GM23338 (cell line): ENCODE data around the gene EXOC6. TPM values are rescaled to one million over a fixed set of nuclear protein-coding genes. Genes with fewer than 3 reads are reported as not detected.

Source experiments
- ATAC-seq: fragments of 200-7000 bp; cut with Tn5 transposase; 3 replicates; pipeline ENCODE4 v1.9.1; 2020
- DNase-seq: peaks from one replicate; pipeline ENCODE4 v3.0.0-alpha.2; 2015; ENCODE audit warnings: low spot score
- H2AFZ ChIP-seq: fragments of 200-600 bp; sonication (generic); 2 replicates; pipeline ENCODE4 v1.8.0; 2016; ENCODE audit warnings: antibody characterized with exemption, mild to moderate bottlenecking, moderate library complexity
- H3F3A ChIP-seq: fragments of 200-600 bp; sonication (generic); replicated peaks from 2 replicates; pipeline ENCODE4 v1.8.0; 2017; ENCODE audit warnings: antibody characterized with exemption, mixed run types, low read depth
- H3K27ac ChIP-seq: fragments of 200-600 bp; sonication (generic); 2 replicates; pipeline ENCODE4 v1.6.1; 2016; ENCODE audit warnings: low read depth
- H3K27me3 ChIP-seq: fragments of 200-600 bp; sonication (generic); 2 replicates; pipeline ENCODE4 v1.8.0; 2016; ENCODE audit warnings: mild to moderate bottlenecking, mixed run types, moderate library complexity; ENCODE audit not compliant: insufficient read depth
- H3K36me3 ChIP-seq: fragments of 200-600 bp; sonication (generic); 2 replicates; pipeline ENCODE4 v1.8.0; 2016; ENCODE audit warnings: mild to moderate bottlenecking; ENCODE audit not compliant: insufficient read depth
- H3K4me1 ChIP-seq: fragments of 200-600 bp; sonication (generic); 2 replicates; pipeline ENCODE4 v1.8.0; 2016; ENCODE audit warnings: mild to moderate bottlenecking, moderate library complexity; ENCODE audit not compliant: insufficient read depth
- H3K4me2 ChIP-seq: fragments of 200-600 bp; sonication (generic); 2 replicates; pipeline ENCODE4 v1.7.1; 2017; ENCODE audit warnings: mixed run types
- H3K4me3 ChIP-seq: fragments of 200-600 bp; sonication (generic); 2 replicates; pipeline ENCODE4 v1.6.1; 2016; ENCODE audit warnings: mixed run types
- H3K79me2 ChIP-seq: fragments of 200-600 bp; sonication (generic); replicated peaks from 2 replicates; pipeline ENCODE4 v1.8.0; 2017; ENCODE audit warnings: mild to moderate bottlenecking; ENCODE audit not compliant: insufficient read depth
- H3K9me2 ChIP-seq: fragments of 200-600 bp; sonication (generic); 2 replicates; pipeline ENCODE4 v1.8.0; 2017; ENCODE audit not compliant: insufficient read depth
- H4K20me1 ChIP-seq: fragments of 200-600 bp; sonication (generic); replicated peaks from 2 replicates; pipeline ENCODE4 v1.8.0; 2017; ENCODE audit warnings: mild to moderate bottlenecking; ENCODE audit not compliant: insufficient read depth
- H3K27ac Mint-ChIP-seq: 2 replicates; pipeline ENCODE4 v1.8.0; 2020; ENCODE audit warnings: inconsistent platforms, mild to moderate bottlenecking, moderate library complexity, mixed read lengths
- H3K27me3 Mint-ChIP-seq: 3 replicates; pipeline ENCODE4 v1.8.0; 2022; ENCODE audit warnings: low read depth, mild to moderate bottlenecking, moderate library complexity, mixed read lengths, inconsistent platforms; ENCODE audit not compliant: insufficient read depth, poor library complexity
- H3K36me3 Mint-ChIP-seq: 3 replicates; pipeline ENCODE4 v1.8.0; 2021; ENCODE audit warnings: low read depth, mild to moderate bottlenecking, inconsistent platforms, moderate library complexity, mixed read lengths
- H3K4me1 Mint-ChIP-seq: 3 replicates; pipeline ENCODE4 v1.8.0; 2020; ENCODE audit warnings: mild to moderate bottlenecking, inconsistent platforms, mixed read lengths
- H3K4me3 Mint-ChIP-seq: 3 replicates; pipeline ENCODE4 v1.8.0; 2021; ENCODE audit warnings: moderate library complexity, mild to moderate bottlenecking, inconsistent platforms, mixed read lengths
- H3K9me3 Mint-ChIP-seq: 3 replicates; pipeline ENCODE4 v1.8.0; 2020; ENCODE audit warnings: moderate library complexity, mild to moderate bottlenecking, inconsistent platforms, mixed read lengths
- CREB1 ChIP-seq: fragments of 250-450 bp; sonication (Bioruptor Pico); IDR thresholded peaks from 2 replicates; pipeline ENCODE4 v1.5.0; 2020; ENCODE audit warnings: low read depth, mild to moderate bottlenecking, moderate library complexity
- EZH2phosphoT487 ChIP-seq: fragments of 200-600 bp; sonication (generic); IDR thresholded peaks from one replicate; pipeline ENCODE4 v1.8.1; 2018; ENCODE audit warnings: antibody characterized with exemption; ENCODE audit not compliant: unreplicated experiment
- JUNB ChIP-seq: IDR thresholded peaks from one replicate; pipeline ENCODE4 v1.6.1; 2016; ENCODE audit warnings: antibody characterized with exemption; ENCODE audit not compliant: unreplicated experiment
- NANOG ChIP-seq: IDR thresholded peaks from 2 replicates; pipeline ENCODE4 v1.6.1; 2016; ENCODE audit warnings: antibody characterized with exemption, borderline replicate concordance
- POLR2AphosphoS5 ChIP-seq: IDR thresholded peaks from 2 replicates; pipeline ENCODE4 v1.6.1; 2016; ENCODE audit warnings: antibody characterized with exemption, low read depth
- ZNF114 ChIP-seq: fragments of 250-450 bp; sonication (Bioruptor Pico); IDR thresholded peaks from 2 replicates; pipeline ENCODE4 v1.5.0; 2020; ENCODE audit warnings: mild to moderate bottlenecking, moderate library complexity
- ZNF331 ChIP-seq: fragments of 250-450 bp; sonication (Bioruptor Pico); IDR thresholded peaks from 2 replicates; pipeline ENCODE4 v1.5.0; 2020; ENCODE audit warnings: low read depth, mild to moderate bottlenecking, moderate library complexity
- long read RNA-seq: library from polyadenylated mRNA; unstranded; transcript quantifications from one replicate; pipeline ENCODE4 v2.0.0, GENCODE V29; 2020; ENCODE audit not compliant: unreplicated experiment
- polyA plus RNA-seq: library from polyadenylated mRNA; unstranded; fragments of >200 nt; fragmentation: Nextera tagmentation; extraction: Ambion mirVana; gene quantifications from 2 replicates; pipeline ENCODE4 v1.2.1, GENCODE V29; 2016
- total RNA-seq: library from RNA; depleted of rRNA; stranded (reverse); fragments of >200 nt; shearing (Covaris generic); gene quantifications from 2 replicates; pipeline ENCODE4 v1.2.3, GENCODE V29; 2014; rRNA removed
- TF ChIP-seq, protein P1 (sequence below): IDR thresholded peaks from 2 replicates; pipeline ENCODE4 v1.6.1; 2016; ENCODE audit warnings: antibody characterized with exemption
- TF ChIP-seq, protein P2 (sequence below): IDR thresholded peaks from one replicate; pipeline ENCODE4 v1.6.1; 2018; ENCODE audit warnings: antibody characterized with exemption; ENCODE audit not compliant: unreplicated experiment

Gene EXOC6, protein sequence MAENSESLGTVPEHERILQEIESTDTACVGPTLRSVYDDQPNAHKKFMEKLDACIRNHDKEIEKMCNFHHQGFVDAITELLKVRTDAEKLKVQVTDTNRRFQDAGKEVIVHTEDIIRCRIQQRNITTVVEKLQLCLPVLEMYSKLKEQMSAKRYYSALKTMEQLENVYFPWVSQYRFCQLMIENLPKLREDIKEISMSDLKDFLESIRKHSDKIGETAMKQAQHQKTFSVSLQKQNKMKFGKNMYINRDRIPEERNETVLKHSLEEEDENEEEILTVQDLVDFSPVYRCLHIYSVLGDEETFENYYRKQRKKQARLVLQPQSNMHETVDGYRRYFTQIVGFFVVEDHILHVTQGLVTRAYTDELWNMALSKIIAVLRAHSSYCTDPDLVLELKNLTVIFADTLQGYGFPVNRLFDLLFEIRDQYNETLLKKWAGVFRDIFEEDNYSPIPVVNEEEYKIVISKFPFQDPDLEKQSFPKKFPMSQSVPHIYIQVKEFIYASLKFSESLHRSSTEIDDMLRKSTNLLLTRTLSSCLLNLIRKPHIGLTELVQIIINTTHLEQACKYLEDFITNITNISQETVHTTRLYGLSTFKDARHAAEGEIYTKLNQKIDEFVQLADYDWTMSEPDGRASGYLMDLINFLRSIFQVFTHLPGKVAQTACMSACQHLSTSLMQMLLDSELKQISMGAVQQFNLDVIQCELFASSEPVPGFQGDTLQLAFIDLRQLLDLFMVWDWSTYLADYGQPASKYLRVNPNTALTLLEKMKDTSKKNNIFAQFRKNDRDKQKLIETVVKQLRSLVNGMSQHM
- 5.0 and 6.6 TPM in 2 replicates for total RNA-seq
- 4.6 and 6.0 TPM in 2 replicates for polyA plus RNA-seq
- long read RNA-seq, partial matches to known transcripts, result 5 of 5 reads
- long read RNA-seq, other reads (novel, unspliced or antisense), result 0 of 5 reads

DNA sequence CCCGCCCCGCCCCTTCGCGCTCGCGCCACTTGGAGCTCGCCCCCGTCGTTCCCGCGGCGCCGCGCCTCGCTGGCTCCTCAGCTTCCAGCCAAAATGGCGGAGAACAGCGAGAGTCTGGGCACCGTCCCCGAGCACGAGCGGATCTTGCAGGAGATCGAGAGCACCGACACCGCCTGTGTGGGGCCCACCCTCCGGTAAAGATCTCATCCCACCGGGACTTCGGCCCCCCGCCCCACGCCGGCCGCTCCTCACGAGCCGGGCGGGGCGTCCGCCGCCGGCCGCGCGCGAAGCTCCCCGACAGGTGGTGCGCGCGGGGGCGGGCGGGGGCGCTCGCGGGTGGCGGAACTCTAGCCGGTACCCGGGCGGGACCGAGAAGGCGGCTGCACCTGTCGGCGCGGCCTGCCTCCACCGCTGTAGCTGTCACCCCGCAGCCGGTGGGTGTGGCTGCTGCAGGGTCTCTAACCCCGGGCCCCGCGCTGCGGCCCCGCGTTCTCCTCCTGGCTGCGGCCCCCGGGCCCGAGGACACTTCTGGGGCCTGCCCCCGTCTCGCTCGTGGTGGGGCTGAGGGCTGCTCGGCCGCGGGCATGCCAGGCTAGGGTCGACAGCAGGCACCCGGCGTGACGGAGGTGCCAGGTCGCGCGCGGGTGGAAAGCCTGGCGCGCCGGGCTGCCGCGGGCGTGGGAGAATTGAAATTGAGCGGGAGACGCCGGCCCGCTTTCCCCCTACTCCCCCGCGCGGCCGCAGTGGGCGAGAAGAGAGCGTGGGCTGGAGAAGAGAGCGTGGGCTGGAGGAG, at the start of gene EXOC6:
Gene EXOC6 (plus strand): TSS at position 80 of the 793 bp plus-strand sequence. CDS start 14 bp downstream, at position 94.
- H3K79me2 ChIP-seq, result no peaks in the 10 kb centered on the region
- peaks cover 51% of the 10 kb centered on the region for H3K27me3 ChIP-seq
- no peaks in the 10 kb centered on the region for H3K36me3 ChIP-seq
- Mint-ChIP-seq H3K27me3 (peaks cover 27% of the 10 kb centered on the region), H3K9me3 (peaks cover 4% of the 10 kb centered on the region; the same call in 2 of the 3 replicates), H3K4me1 (peaks cover 10% of the 10 kb centered on the region; the same call in 2 of the 3 replicates), H3K36me3 (no peaks in the 10 kb centered on the region), H3K27ac (no peak within 1 kb of the TSS), H3K4me3 (peak within 1 kb of the TSS; percentile 86)
- peak within 1 kb of the TSS; percentile 100 for H2AFZ ChIP-seq
- no peak within 1 kb of the TSS for H3K27ac ChIP-seq
- H3K4me1 ChIP-seq, result peaks cover 13% of the 10 kb centered on the region; the same call in 1 of the 2 replicates
- peak; percentile 90 for ATAC-seq
- H4K20me1 ChIP-seq, result no peaks in the 10 kb centered on the region; the same call in 1 of the 2 replicates
- peak within 1 kb of the TSS; percentile 93 for H3K4me2 ChIP-seq
- peak; percentile 85 for DNase-seq
- H3K9me2 ChIP-seq, result no peaks in the 10 kb centered on the region
- no peaks in the 10 kb centered on the region for H3F3A ChIP-seq
- H3K4me3 ChIP-seq, result peak within 1 kb of the TSS; percentile 77
- TF ChIP-seq POLR2AphosphoS5 (peak; percentile 34; the same call in 1 of the 2 replicates), EZH2phosphoT487 (no peak)

DNA sequence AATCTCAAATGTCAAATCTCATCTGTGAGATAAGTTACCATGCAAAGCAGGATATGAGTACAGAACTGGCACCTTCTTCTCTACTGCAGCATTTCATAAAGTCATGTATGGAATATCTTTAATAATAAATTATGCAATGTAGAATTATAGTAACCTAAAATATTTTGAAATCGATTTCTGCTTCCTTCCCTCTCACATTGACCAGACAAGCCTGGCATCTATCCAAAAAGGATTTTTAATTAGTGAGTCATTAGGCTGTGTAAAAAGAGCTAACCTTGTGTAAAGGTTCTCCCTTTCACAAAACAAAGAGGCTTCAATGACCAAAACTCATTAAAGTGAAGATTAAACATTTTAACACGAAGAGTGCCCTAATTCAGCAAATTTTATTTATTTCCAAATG, 48.8 kb upstream of the EXOC6 start:
- H3K4me1 ChIP-seq, result no peaks in the 10 kb centered on the region
- no peaks in the 10 kb centered on the region for H3K27me3 Mint-ChIP-seq
- no peak for DNase-seq
- TF ChIP-seq ZNF331 (CRISPR knock-in tag), result no peak
- no peak for TF ChIP-seq CREB1
- TF ChIP-seq JUNB, result no peak
- TF ChIP-seq NANOG, result no peak
- no peak for TF ChIP-seq POLR2AphosphoS5
- no peak for TF ChIP-seq ZNF114 (CRISPR knock-in tag)
- TF ChIP-seq, protein P1, sequence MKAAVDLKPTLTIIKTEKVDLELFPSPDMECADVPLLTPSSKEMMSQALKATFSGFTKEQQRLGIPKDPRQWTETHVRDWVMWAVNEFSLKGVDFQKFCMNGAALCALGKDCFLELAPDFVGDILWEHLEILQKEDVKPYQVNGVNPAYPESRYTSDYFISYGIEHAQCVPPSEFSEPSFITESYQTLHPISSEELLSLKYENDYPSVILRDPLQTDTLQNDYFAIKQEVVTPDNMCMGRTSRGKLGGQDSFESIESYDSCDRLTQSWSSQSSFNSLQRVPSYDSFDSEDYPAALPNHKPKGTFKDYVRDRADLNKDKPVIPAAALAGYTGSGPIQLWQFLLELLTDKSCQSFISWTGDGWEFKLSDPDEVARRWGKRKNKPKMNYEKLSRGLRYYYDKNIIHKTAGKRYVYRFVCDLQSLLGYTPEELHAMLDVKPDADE, result no peak
- TF ChIP-seq, protein P2, sequence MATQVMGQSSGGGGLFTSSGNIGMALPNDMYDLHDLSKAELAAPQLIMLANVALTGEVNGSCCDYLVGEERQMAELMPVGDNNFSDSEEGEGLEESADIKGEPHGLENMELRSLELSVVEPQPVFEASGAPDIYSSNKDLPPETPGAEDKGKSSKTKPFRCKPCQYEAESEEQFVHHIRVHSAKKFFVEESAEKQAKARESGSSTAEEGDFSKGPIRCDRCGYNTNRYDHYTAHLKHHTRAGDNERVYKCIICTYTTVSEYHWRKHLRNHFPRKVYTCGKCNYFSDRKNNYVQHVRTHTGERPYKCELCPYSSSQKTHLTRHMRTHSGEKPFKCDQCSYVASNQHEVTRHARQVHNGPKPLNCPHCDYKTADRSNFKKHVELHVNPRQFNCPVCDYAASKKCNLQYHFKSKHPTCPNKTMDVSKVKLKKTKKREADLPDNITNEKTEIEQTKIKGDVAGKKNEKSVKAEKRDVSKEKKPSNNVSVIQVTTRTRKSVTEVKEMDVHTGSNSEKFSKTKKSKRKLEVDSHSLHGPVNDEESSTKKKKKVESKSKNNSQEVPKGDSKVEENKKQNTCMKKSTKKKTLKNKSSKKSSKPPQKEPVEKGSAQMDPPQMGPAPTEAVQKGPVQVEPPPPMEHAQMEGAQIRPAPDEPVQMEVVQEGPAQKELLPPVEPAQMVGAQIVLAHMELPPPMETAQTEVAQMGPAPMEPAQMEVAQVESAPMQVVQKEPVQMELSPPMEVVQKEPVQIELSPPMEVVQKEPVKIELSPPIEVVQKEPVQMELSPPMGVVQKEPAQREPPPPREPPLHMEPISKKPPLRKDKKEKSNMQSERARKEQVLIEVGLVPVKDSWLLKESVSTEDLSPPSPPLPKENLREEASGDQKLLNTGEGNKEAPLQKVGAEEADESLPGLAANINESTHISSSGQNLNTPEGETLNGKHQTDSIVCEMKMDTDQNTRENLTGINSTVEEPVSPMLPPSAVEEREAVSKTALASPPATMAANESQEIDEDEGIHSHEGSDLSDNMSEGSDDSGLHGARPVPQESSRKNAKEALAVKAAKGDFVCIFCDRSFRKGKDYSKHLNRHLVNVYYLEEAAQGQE, result no peak

More for the DNA sequence above, 48.8 kb upstream of the EXOC6 start:
- H3K4me2 ChIP-seq, result no peak overlapping the region
- H3K27ac ChIP-seq, result no peak overlapping the region
- no peaks in the 10 kb centered on the region for H3K36me3 ChIP-seq
- no peaks in the 10 kb centered on the region; the same call in 1 of the 2 replicates for H3K9me2 ChIP-seq
- no peak overlapping the region for H3K4me3 ChIP-seq
- H3K27me3 ChIP-seq, result no peaks in the 10 kb centered on the region
- Mint-ChIP-seq H3K36me3 (no peaks in the 10 kb centered on the region), H3K9me3 (peaks cover 8% of the 10 kb centered on the region; the same call in 2 of the 3 replicates), H3K4me1 (peaks cover 4% of the 10 kb centered on the region; the same call in 1 of the 3 replicates), H3K4me3 (no peak overlapping the region), H3K27ac (no peak overlapping the region)
- no peaks in the 10 kb centered on the region for H3K79me2 ChIP-seq
- no peak overlapping the region for H2AFZ ChIP-seq
- ATAC-seq, result no peak
- no peaks in the 10 kb centered on the region for H3F3A ChIP-seq
- no peaks in the 10 kb centered on the region for H4K20me1 ChIP-seq
